Nephron (organoid): Measurements from ENCODE around the gene ASB2.

Source experiments
- H3K27ac Mint-ChIP-seq, 3 experiments: 2 replicates each; pipeline ENCODE4 v1.8.0; 2020; ENCODE audit warnings: mixed read lengths in 3 of 3, mild to moderate bottlenecking in 2 of 3, moderate library complexity in 1 of 3
- H3K27me3 Mint-ChIP-seq: 2 replicates; pipeline ENCODE4 v1.8.0; 2021; ENCODE audit warnings: low read depth, mild to moderate bottlenecking, moderate library complexity, mixed read lengths
- H3K36me3 Mint-ChIP-seq: 2 replicates; pipeline ENCODE4 v1.8.0; 2020; ENCODE audit warnings: low read depth, mixed read lengths
- H3K4me1 Mint-ChIP-seq: 2 replicates; pipeline ENCODE4 v1.8.0; 2020; ENCODE audit warnings: mixed read lengths
- H3K4me3 Mint-ChIP-seq, 3 experiments: 2 replicates each; pipeline ENCODE4 v1.8.0; 2020; ENCODE audit warnings: mild to moderate bottlenecking in 3 of 3, mixed read lengths in 3 of 3, moderate library complexity in 2 of 3
- H3K9me3 Mint-ChIP-seq: 2 replicates; pipeline ENCODE4 v1.8.0; 2020; ENCODE audit warnings: mixed read lengths
- TF ChIP-seq, protein P1 (sequence below), 3 experiments: fragments of 200-600 bp; sonication (generic); IDR thresholded peaks; one replicate each; pipeline ENCODE4 v1.5.0; 2021; ENCODE audit warnings: antibody characterized with exemption in 3 of 3; ENCODE audit not compliant: unreplicated experiment in 3 of 3

Gene ASB2

DNA sequence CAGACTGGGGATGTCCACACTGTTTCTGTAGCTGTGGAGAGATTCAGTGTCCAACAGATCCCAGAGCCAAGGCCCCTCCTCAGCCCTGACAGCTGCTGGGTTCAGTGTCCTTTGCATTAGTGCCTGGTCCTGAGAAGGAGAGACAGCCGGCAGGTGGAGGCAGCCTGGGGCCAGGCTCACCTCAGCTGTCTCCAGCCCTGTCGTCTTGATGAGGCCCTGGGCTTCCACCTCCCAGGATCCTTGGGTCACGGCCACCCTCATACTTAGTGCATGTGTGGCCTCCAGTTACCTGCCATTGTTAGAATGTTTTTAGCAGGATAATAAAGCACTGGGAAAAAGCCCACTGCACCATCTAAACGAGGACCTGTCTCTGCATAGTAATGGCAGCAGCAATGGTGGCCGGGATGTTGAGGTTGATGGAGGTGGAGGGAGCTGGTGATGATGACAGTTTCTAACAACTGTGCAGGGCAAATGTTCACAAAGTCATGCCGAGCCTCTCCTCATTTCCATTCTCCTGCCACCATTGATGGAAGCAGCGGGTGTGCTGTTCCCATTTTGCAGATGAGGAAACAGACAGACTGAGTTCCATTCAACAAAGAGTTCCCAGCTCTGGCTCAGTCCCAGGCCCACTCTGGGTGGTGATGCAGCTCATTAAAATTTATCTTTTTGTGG is 17.7 kb downstream of the ASB2 start:
- H3K4me3 Mint-ChIP-seq: no peak overlapping the region
- peak overlapping the region in 1 of 3 experiments; percentile 27 for H3K27ac Mint-ChIP-seq
- no peaks in the 10 kb centered on the region for H3K9me3 Mint-ChIP-seq
- peaks cover 73% of the 10 kb centered on the region for H3K4me1 Mint-ChIP-seq
- peaks cover 16% of the 10 kb centered on the region for H3K27me3 Mint-ChIP-seq
- H3K36me3 Mint-ChIP-seq: no peaks in the 10 kb centered on the region
- TF ChIP-seq, protein P1, sequence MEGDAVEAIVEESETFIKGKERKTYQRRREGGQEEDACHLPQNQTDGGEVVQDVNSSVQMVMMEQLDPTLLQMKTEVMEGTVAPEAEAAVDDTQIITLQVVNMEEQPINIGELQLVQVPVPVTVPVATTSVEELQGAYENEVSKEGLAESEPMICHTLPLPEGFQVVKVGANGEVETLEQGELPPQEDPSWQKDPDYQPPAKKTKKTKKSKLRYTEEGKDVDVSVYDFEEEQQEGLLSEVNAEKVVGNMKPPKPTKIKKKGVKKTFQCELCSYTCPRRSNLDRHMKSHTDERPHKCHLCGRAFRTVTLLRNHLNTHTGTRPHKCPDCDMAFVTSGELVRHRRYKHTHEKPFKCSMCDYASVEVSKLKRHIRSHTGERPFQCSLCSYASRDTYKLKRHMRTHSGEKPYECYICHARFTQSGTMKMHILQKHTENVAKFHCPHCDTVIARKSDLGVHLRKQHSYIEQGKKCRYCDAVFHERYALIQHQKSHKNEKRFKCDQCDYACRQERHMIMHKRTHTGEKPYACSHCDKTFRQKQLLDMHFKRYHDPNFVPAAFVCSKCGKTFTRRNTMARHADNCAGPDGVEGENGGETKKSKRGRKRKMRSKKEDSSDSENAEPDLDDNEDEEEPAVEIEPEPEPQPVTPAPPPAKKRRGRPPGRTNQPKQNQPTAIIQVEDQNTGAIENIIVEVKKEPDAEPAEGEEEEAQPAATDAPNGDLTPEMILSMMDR (IDR thresholded peaks at IDR 0.05; ENCODE audit: unreplicated experiment in 3 of 3): no peak

DNA sequence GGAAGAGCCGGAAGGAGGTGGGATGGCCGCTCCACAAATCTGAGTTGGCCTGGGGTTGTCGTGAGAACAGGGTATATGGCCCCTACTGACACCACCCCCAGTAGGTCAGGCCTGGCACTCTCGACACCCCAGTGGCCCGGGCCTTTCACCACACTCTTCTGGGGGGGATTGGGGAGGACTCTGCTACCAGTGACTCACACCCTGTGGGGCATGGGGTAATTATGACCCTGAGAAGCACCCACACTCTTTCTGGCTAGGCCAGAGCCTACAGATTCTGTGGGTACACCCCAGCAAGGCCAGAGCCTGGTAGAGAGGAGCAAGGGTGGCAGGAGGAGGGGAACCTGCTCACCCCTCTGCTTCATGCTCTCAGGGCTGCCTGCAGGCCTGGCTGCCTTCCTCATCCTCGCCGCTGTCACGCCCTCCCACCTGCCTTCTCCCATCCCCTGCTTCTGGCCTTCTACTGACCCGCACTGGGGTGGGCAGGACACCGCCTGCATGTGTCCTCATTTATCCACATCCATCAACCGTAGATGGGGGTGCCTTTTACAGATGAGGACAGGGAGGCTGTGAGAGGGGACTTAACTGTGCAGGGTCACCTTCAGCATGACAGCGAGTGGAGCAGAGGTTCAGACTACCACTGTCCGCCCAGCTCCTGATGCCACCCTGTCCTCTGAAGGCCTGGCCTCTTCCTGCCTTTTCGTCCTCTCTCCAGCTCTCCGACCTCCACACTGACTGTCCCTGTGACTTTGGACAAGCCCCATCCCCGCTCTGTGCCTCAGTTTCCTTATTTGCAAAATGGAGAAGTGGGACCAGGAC is 18.4 kb downstream of the ASB2 start:
- Mint-ChIP-seq H3K27me3 (peaks cover 22% of the 10 kb centered on the region), H3K36me3 (no peaks in the 10 kb centered on the region), H3K9me3 (no peaks in the 10 kb centered on the region), H3K4me1 (peaks cover 71% of the 10 kb centered on the region), H3K27ac (no peak overlapping the region), H3K4me3 (no peak overlapping the region)
- TF ChIP-seq, protein P1 (IDR thresholded peaks at IDR 0.05; ENCODE audit: unreplicated experiment in 3 of 3): no peak

DNA sequence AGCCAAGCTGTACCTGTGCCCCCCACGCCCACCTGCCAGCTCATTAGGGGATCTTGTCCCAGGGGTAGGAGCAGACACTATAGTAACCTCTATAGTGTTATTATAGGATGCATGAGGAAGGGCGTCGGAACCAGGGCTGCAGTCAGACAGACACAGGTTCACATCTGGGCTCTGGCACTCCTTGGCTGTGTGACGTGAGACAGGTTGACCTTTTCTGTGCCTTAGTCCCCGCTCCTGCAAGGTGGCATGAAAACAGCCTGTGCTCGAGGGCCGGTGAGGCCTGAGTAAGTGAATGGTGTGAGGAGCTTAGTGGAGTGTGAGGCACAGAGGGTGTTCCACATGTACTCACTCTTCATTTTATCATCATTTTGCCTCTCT is 19.0 kb downstream of the ASB2 start:
- peaks cover 68% of the 10 kb centered on the region for H3K4me1 Mint-ChIP-seq
- peak overlapping the region in 2 of 3 experiments; percentile 19 to 44 for H3K4me3 Mint-ChIP-seq
- TF ChIP-seq, protein P1 (IDR thresholded peaks at IDR 0.05; ENCODE audit: unreplicated experiment in 3 of 3): no peak
- no peaks in the 10 kb centered on the region for H3K36me3 Mint-ChIP-seq
- H3K27me3 Mint-ChIP-seq: peaks cover 20% of the 10 kb centered on the region
- peak overlapping the region in 1 of 3 experiments; percentile 16 for H3K27ac Mint-ChIP-seq
- no peaks in the 10 kb centered on the region for H3K9me3 Mint-ChIP-seq

DNA sequence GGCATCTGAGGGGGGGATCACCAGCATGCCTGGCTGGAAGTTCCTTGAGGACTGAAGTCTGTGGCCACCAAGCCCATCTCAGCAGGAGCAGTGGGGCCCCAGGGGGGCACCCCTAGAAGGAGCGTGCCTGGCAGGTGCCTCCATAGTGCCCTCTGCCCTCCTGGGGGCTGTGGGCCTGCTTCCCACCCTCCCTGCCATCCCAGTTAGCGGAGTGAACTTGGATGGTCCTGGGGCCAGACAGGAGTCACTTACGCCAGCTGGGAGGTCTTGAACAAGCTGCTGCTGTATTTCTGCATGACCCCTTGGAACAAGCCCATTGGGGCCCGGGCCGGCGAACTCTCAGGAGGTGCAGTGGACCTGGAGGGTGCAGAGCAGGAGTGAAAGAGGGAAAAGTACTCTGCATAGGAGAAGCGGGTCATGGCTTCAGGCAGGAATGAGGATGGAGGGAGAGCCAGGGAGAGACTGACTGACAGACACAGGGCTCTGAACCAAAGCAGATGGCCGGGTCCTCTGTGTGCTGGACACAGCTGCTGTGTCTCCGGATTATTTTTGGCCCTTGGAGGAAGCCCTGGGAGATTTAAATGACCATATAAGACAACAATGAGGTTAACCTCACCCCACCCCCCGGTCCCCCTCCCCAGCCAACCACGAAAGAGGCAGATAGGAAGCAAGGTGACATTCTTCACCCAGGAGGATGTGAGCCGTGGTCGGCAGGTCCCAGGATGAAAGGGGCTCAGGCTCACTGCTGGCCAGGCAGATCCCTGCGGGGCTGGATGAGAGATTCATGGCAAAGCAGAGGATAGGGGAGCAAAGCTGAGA is 19.6 kb downstream of the ASB2 start:
- Mint-ChIP-seq H3K4me3 (peak overlapping the region in 2 of 3 experiments; percentile 61 to 73), H3K27me3 (peaks cover 23% of the 10 kb centered on the region), H3K36me3 (no peaks in the 10 kb centered on the region), H3K27ac (peak overlapping the region in 2 of 3 experiments; percentile 13 to 16), H3K9me3 (no peaks in the 10 kb centered on the region), H3K4me1 (peaks cover 66% of the 10 kb centered on the region)
- TF ChIP-seq, protein P1 (IDR thresholded peaks at IDR 0.05; ENCODE audit: unreplicated experiment in 3 of 3): no peak

DNA sequence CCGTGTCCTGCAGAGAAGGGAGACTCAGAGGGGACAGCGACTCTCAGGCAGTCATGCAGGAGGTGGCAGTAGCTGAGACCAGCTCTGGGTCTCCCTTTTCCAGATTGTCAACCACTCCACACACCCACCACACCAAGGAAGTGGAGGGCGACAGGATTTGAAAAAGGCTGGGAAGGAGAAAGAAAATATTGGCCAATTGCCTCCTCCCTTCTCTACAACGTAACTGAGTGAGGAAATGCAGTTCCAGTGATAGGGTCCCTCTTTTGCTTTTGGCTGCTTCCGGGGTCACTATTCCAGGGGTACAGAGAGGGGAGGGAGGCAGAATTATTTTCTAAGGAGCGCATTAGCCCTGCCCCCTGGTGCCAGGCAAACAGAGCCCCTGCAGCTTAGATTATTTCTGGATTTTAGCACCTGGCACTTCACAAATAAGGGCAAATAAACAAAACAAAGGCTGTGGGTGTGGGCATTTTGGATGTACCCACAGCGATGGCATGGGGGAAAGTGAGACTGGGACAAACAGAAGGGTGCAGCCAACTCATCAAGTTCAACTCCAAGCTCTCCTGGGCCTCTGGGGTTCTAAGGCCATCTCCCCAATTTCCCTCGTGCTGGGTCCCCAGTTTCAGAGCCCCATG is 20.4 kb downstream of the ASB2 start:
- TF ChIP-seq, protein P1 (IDR thresholded peaks at IDR 0.05; ENCODE audit: unreplicated experiment in 3 of 3): no peak
- Mint-ChIP-seq H3K9me3 (no peaks in the 10 kb centered on the region), H3K4me1 (peaks cover 59% of the 10 kb centered on the region), H3K27ac (no peak overlapping the region), H3K36me3 (no peaks in the 10 kb centered on the region), H3K4me3 (peak overlapping the region in 2 of 3 experiments; percentile 48 to 66), H3K27me3 (peaks cover 25% of the 10 kb centered on the region)
